GM12873 (cell line): ENCODE data around the gene PUS3.

Experiments used
- TF ChIP-seq, protein P1 (sequence below): IDR thresholded peaks from 2 replicates; pipeline ENCODE4 v1.5.1; 2012; ENCODE audit warnings: low read depth, mild to moderate bottlenecking, moderate library complexity, low read length, control low read depth; ENCODE audit not compliant: insufficient read depth; ENCODE audit errors: missing control alignments

PUS3 gene

DNA sequence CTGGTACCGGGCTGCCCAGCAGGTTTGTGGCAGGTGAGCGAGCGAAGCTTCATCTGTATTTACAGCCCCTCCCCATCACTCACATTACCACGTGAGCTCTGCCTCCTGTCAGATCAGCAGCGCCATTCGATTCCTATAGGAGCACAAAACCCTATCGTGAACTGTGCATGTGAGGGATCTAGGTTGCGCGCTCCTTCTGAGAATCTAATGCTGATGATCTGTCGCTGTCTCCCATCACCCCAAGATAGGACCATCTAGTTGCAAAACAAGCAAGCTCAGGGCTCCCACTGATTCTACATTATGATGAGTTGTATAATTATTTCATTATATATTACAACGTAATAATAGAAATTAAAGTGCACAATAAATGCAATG is 27.1 kb upstream of the PUS3 start:
- TF ChIP-seq, protein P1, sequence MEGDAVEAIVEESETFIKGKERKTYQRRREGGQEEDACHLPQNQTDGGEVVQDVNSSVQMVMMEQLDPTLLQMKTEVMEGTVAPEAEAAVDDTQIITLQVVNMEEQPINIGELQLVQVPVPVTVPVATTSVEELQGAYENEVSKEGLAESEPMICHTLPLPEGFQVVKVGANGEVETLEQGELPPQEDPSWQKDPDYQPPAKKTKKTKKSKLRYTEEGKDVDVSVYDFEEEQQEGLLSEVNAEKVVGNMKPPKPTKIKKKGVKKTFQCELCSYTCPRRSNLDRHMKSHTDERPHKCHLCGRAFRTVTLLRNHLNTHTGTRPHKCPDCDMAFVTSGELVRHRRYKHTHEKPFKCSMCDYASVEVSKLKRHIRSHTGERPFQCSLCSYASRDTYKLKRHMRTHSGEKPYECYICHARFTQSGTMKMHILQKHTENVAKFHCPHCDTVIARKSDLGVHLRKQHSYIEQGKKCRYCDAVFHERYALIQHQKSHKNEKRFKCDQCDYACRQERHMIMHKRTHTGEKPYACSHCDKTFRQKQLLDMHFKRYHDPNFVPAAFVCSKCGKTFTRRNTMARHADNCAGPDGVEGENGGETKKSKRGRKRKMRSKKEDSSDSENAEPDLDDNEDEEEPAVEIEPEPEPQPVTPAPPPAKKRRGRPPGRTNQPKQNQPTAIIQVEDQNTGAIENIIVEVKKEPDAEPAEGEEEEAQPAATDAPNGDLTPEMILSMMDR = no peak

DNA sequence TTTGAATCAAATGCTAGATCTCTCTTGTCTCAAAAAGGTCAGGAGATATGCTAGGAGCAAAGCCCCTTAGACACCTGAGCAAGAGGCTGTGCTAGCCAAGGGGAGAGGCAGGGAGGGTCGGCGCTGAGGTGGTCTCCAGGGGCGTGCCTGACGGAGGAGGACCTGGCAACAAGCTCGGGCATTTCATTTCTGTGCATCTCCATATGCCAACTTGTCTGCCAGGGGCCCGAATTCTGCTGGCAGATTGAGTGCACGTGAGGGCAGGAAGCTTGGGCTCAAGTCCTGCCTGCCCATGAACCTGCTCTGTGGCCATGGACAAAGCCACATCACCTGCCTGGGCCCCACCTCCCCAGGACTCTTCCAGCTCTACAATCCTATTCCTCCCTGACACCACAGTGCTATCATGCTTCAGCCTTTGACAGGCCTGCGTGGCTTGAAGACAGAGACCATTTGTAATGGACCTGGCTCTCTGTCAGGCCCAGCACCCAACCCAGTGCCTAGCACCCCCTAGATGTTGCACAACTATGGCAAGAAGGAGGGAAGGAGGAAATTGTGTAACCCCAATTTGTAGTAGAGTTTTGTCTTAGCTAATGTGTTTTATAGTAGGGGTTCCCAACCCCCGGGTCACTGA is 26.6 kb upstream of the PUS3 start:
- TF ChIP-seq, protein P1 = no peak

DNA sequence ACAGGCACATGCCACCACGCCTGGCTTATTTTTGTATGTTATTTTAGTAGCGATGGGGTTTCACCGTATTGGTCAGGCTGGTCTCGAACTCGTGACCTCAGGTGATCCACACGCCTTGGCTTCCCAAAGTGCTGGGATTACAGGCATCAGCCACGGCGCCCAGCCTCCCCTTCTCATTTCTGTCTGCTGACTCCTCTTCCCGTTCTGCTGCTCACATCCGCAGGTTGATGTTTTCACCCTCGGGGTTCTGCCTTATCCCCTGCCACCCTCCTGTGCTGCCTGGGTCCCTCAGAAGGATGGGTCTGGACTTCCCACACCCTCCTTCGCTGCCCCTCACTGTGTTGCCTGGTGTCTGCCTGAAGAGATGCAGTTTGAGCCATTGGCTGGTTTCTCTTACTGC is 23.7 kb upstream of the PUS3 start:
- TF ChIP-seq, protein P1 = no peak

DNA sequence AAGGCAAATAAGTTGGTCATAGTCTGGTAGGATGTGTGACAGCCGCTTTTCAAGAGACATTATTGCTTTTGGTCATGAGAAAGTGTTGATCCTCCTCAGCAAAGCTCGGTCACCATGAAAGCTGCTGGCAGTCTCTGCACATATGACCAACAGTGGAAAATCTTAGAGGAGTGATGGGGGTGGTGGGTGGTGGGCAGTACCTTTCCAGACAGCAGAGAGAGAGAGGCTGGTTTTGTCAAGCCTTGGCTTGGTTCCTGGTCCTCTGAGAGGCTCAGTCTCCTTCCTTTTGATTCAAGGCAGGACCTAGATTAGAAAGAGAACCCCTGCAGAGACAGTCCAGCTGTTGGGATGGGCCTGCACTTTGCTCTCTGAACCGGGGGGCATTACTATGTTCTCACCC is 22.8 kb upstream of the PUS3 start:
- TF ChIP-seq, protein P1 = no peak

DNA sequence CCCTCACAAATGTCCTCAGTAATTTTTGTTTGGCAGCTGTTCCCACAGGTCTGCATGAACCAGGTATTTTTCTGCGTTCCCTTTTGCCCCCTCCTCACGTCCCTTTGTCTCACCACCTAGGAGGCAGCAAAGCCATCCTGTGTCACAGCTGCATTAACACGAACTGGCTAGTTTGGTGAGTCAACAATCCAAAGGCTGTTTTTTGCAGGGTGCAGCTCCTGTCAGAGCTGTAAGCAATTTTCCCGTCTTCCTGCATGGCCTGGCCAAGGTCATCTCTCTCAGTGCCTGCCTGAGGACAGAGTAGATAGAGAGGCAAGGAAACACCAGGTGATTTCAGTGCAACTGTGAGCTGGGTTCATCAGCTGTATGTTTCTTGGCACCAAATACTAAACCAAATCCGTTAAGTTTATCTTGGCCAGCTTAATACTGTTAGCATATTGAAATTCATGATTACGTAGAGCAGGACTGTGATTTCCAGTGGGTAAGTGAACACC is 22.3 kb upstream of the PUS3 start:
- TF ChIP-seq, protein P1 = no peak

DNA sequence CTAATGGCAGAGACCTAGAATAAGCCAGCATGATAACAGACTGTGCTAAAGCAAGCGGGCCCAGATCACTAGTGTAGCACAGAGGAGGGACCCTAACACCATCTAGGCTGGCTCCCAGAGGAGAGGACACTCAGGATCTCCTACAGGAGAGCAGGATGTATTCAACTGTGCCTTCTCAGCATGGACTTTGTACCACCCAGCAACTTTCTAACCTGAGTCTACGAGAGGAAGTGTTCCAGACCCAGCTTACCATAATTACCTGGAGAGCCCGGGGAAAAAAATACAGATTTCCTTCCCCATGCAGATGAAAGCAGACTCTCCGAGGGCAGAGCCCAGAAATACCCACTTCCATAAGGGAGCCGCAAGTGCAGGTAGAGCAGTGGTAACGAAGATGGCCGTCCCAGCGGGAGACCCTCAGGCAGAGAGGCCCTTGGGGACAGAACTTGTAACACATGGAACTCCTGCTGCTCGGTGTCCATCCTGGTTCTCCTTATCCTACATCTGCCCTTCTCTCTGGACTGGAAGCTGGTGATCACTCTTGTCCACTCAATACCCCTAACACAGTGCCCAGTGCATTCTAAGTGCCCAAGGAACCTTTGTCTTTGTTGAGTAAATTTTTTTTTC is 21.5 kb upstream of the PUS3 start:
- TF ChIP-seq, protein P1 = no peak

DNA sequence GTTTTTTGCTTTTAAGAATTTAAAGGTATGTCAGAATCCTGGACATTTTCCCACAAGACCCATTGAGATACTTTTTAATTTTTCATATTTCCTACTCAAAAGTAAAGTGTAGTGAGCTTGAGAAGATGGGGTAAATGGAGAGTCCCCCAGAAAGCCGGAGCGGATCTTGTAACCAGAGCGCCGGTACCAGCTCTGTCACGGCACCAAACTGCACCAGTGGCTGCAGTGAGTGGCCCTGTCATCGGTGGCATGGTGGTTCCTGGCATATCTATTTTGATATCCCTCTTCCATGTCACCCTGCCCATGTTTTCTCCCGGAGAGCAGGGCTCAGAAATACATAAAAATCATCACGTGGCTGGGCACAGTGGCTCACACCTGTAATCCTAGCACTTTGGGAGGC is 20.6 kb upstream of the PUS3 start:
- TF ChIP-seq, protein P1 = no peak
